ENCODE data around the gene RERE. TPM values are rescaled to one million over a fixed set of nuclear protein-coding genes. Genes with fewer than 3 reads are reported as not detected.

RERE gene
- polyA plus RNA-seq, 1 experiment = 14.3 TPM

GRCh38 chr1:8767006-8767405 lies 50.4 kb downstream of the RERE start:
- Histone ChIP-seq H3K27me3 (ENCODE audit: control insufficient read depth, insufficient read depth, low read length) (no peaks in the 10 kb centered on the region), H3K27ac (ENCODE audit: low read depth, low read length) (no peak overlapping the region), H3K4me3 (ENCODE audit: low read depth, low read length) (no peak overlapping the region), H3K9me3 (ENCODE audit: control insufficient read depth, insufficient read depth, low read length) (no peaks in the 10 kb centered on the region)
- DNase-seq (ENCODE audit: low read depth, low spot score) = no peak
- no peak for TF ChIP-seq CTCF (IDR thresholded peaks at IDR 0.05; ENCODE audit: low read depth, low read length)
- POLR2A ChIA-PET = no interaction called here
- CTCF ChIA-PET = no interaction called here

GRCh38 chr1:8765198-8765597 lies 52.2 kb downstream of the RERE start:
- ChIA-PET CTCF (no interaction called here), POLR2A (no interaction called here)
- DNase-seq (ENCODE audit: low read depth, low spot score) = no peak
- no peak overlapping the region for H3K27ac ChIP-seq (ENCODE audit: low read depth, low read length)
- no peak for TF ChIP-seq CTCF (IDR thresholded peaks at IDR 0.05; ENCODE audit: low read depth, low read length)
- H3K4me3 ChIP-seq (ENCODE audit: low read depth, low read length) = no peak overlapping the region
- H3K9me3 ChIP-seq (ENCODE audit: control insufficient read depth, insufficient read depth, low read length) = no peaks in the 10 kb centered on the region
- H3K27me3 ChIP-seq (ENCODE audit: control insufficient read depth, insufficient read depth, low read length) = no peaks in the 10 kb centered on the region

- H3K4me3 ChIP-seq (ENCODE audit: low read depth, low read length) = no peak overlapping the region
- no peaks in the 10 kb centered on the region for H3K27me3 ChIP-seq (ENCODE audit: control insufficient read depth, insufficient read depth, low read length)
- ChIA-PET CTCF (interaction anchor here (0.7 kb wide), 1 partner anchor 203 kb away, joined by 3 read pairs; no protein-coding TSS in a partner anchor), POLR2A (no interaction called here)
- H3K9me3 ChIP-seq (ENCODE audit: control insufficient read depth, insufficient read depth, low read length) = no peaks in the 10 kb centered on the region
- DNase-seq (ENCODE audit: low read depth, low spot score) = no peak
- H3K27ac ChIP-seq (ENCODE audit: low read depth, low read length) = no peak overlapping the region
- TF ChIP-seq CTCF (IDR thresholded peaks at IDR 0.05; ENCODE audit: low read depth, low read length) = no peak
These were observed 53.0 kb downstream of the RERE start for GRCh38 chr1:8764293-8764937.

GRCh38 chr1:8763888-8764287 lies 53.6 kb downstream of the RERE start:
- H3K9me3 ChIP-seq (ENCODE audit: control insufficient read depth, insufficient read depth, low read length) = no peaks in the 10 kb centered on the region
- TF ChIP-seq CTCF (IDR thresholded peaks at IDR 0.05; ENCODE audit: low read depth, low read length) = no peak
- DNase-seq (ENCODE audit: low read depth, low spot score) = no peak
- H3K27ac ChIP-seq (ENCODE audit: low read depth, low read length) = no peak overlapping the region
- no peak overlapping the region for H3K4me3 ChIP-seq (ENCODE audit: low read depth, low read length)
- no peaks in the 10 kb centered on the region for H3K27me3 ChIP-seq (ENCODE audit: control insufficient read depth, insufficient read depth, low read length)
- CTCF ChIA-PET = interaction anchor here (0.7 kb wide), 1 partner anchor 202 kb away, joined by 3 read pairs; no protein-coding TSS in a partner anchor
- POLR2A ChIA-PET = no interaction called here

GRCh38 chr1:8754993-8755392 lies 62.4 kb downstream of the RERE start:
- DNase-seq (ENCODE audit: low read depth, low spot score) = no peak
- Histone ChIP-seq H3K27me3 (ENCODE audit: control insufficient read depth, insufficient read depth, low read length) (no peaks in the 10 kb centered on the region), H3K27ac (ENCODE audit: low read depth, low read length) (no peak overlapping the region), H3K4me3 (ENCODE audit: low read depth, low read length) (no peak overlapping the region), H3K9me3 (ENCODE audit: control insufficient read depth, insufficient read depth, low read length) (peaks cover 4% of the 10 kb centered on the region; the same call in 1 of the 2 replicates)
- ChIA-PET POLR2A (no interaction called here), CTCF (interaction anchor here (1.0 kb wide), 1 partner anchor 94 kb away, joined by 3 read pairs; no protein-coding TSS in a partner anchor)
- TF ChIP-seq CTCF (IDR thresholded peaks at IDR 0.05; ENCODE audit: low read depth, low read length) = no peak

Data from AG04450 (cell line).